Activated B cell treated with CpG ODN at 0.5 μM for 24 hours (primary cell): ENCODE results near the gene UBXN10. TPM values are rescaled to one million over a fixed set of nuclear protein-coding genes. Genes with fewer than 3 reads are reported as not detected.

Experiments
- ATAC-seq: fragments of 200-7000 bp; cut with Tn5 transposase; one replicate; pipeline ENCODE4 v1.10.0; 2021; ENCODE audit warnings: low read depth, mild to moderate bottlenecking, moderate library complexity
- CTCF ChIA-PET: fragments of 350-600 bp; sonication (Branson Sonifier 250); formaldehyde crosslinking; loops from one replicate; lab custom pipeline; 2021; ENCODE audit warnings: antibody characterized with exemption; lab: Charles Lee
- POLR2A ChIA-PET: fragments of 350-600 bp; sonication (Branson Sonifier 250); formaldehyde crosslinking; loops from one replicate; lab custom pipeline; 2021; ENCODE audit warnings: antibody characterized with exemption; lab: Charles Lee
- DNase-seq: peaks from one replicate; pipeline ENCODE4 v3.0.0; 2022
- H3K27ac Mint-ChIP-seq: one replicate; pipeline ENCODE4 v1.8.0; 2020; ENCODE audit warnings: mixed read lengths
- H3K27me3 Mint-ChIP-seq: one replicate; pipeline ENCODE4 v1.8.0; 2021; ENCODE audit warnings: mixed read lengths
- H3K36me3 Mint-ChIP-seq: one replicate; pipeline ENCODE4 v1.8.0; 2021; ENCODE audit warnings: low read depth, mixed read lengths
- H3K4me1 Mint-ChIP-seq: one replicate; pipeline ENCODE4 v1.8.0; 2021; ENCODE audit warnings: mixed read lengths
- H3K4me3 Mint-ChIP-seq: one replicate; pipeline ENCODE4 v1.8.0; 2020; ENCODE audit warnings: mild to moderate bottlenecking, mixed read lengths
- H3K9me3 Mint-ChIP-seq: one replicate; pipeline ENCODE4 v1.8.0; 2020; ENCODE audit warnings: mixed read lengths
- CTCF ChIP-seq: fragments of 200-600 bp; IDR thresholded peaks from one replicate; pipeline ENCODE4 v1.8.0; 2022; ENCODE audit warnings: antibody characterized with exemption, mild to moderate bottlenecking
- intact Hi-C: fragments of 100-400 bp; cut with micrococcal nuclease; formaldehyde crosslinking; loops from one replicate; pipeline ENCODE4 v1.15.1; 2024
- total RNA-seq: library from RNA; stranded (reverse); gene quantifications from 2 replicates; pipeline ENCODE4 v1.2.3, GENCODE V29; 2022

The UBXN10 gene
- total RNA-seq, 1 donor from 2014 or later, result 0.04 TPM

DNA sequence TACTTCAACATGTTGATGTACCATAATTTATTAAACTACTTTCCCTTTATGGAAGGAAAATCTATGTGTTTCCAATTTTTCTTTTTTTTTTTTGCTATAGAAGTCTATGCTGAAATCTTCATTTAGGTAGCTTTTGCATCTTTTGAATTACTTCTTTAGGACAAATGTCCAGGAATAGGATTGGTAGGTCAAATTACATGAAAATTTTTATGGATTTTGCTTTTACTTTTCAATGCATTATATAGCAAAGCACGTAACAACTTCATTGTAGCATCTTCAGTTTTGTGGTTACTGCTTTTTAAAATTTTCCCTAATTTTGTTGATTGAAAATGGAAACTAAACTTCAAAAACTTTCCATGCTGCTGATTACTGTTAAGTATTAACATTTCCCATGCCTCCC lies 12.4 kb downstream of the UBXN10 start:
- no peak for ATAC-seq
- POLR2A ChIA-PET, result no interaction called here
- CTCF ChIA-PET, result no interaction called here
- Mint-ChIP-seq H3K9me3 (no peaks in the 10 kb centered on the region), H3K27ac (no peak overlapping the region), H3K36me3 (no peaks in the 10 kb centered on the region), H3K4me1 (peaks cover 7% of the 10 kb centered on the region), H3K27me3 (peaks cover 33% of the 10 kb centered on the region), H3K4me3 (no peak overlapping the region)
- intact Hi-C loops, result no loop called here
- TF ChIP-seq CTCF, result no peak
- no peak for DNase-seq

DNA sequence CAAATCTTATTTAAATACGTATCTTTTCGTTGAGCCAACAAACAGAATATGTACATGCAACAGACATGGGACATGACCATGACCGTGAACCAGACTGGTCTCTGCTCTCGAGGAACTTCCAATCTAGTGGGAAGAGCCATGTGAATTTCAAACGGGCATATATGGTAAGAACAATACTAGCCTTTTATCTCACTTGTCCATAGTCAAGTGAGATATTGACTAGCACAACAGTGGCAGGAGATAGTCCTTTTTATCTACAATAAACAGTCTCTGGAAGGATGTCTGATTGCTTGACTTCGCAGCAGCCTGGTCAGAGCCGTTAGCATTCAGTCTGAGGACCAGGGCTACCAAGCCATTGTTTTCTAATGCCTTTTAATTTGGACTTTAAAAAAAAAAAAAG lies 13.0 kb downstream of the UBXN10 start:
- H3K9me3 Mint-ChIP-seq, result no peaks in the 10 kb centered on the region
- ChIA-PET POLR2A (no interaction called here), CTCF (no interaction called here)
- no peak for TF ChIP-seq CTCF
- no peak overlapping the region for H3K4me3 Mint-ChIP-seq
- intact Hi-C loops, result no loop called here
- peaks cover 39% of the 10 kb centered on the region for H3K27me3 Mint-ChIP-seq
- DNase-seq, result no peak
- no peak for ATAC-seq
- peaks cover 7% of the 10 kb centered on the region for H3K4me1 Mint-ChIP-seq
- no peak overlapping the region for H3K27ac Mint-ChIP-seq
- no peaks in the 10 kb centered on the region for H3K36me3 Mint-ChIP-seq

GRCh38 chr1:20199403-20199802 lies 13.5 kb downstream of the UBXN10 start:
- H3K27ac Mint-ChIP-seq, result no peak overlapping the region
- H3K9me3 Mint-ChIP-seq, result no peaks in the 10 kb centered on the region
- no peak overlapping the region for H3K4me3 Mint-ChIP-seq
- no peak for ATAC-seq
- ChIA-PET CTCF (interaction anchor here (0.6 kb wide), 1 partner anchor 282 kb away, joined by 3 read pairs; no protein-coding TSS in a partner anchor), POLR2A (no interaction called here)
- no peak for DNase-seq
- H3K4me1 Mint-ChIP-seq, result peaks cover 7% of the 10 kb centered on the region
- no peak for TF ChIP-seq CTCF
- peaks cover 39% of the 10 kb centered on the region for H3K27me3 Mint-ChIP-seq
- H3K36me3 Mint-ChIP-seq, result no peaks in the 10 kb centered on the region
- intact Hi-C loops, result no loop called here

DNA sequence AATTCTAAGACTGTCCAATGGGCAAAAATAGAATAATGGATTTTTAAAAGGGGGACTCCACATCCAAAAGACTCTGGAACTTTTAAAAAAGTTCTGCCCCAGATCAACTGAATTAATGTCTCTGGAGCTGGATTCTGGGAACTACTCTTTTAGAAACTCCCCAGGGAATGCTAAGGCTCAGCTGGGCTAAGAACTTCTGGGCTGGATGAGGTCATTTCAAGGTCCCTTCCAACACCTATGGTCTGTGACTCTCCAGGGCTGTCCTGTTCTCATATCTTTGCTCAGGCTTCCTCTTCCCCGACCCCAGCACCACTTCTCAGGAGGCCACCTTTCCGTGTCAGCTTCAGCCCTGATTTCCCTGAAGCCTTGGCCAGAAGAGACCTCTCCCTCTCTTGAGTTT lies 13.9 kb downstream of the UBXN10 start:
- Mint-ChIP-seq H3K9me3 (no peaks in the 10 kb centered on the region), H3K4me1 (peaks cover 5% of the 10 kb centered on the region), H3K27ac (no peak overlapping the region), H3K27me3 (peaks cover 39% of the 10 kb centered on the region), H3K36me3 (no peaks in the 10 kb centered on the region), H3K4me3 (no peak overlapping the region)
- DNase-seq (no peak), ATAC-seq (no peak)
- intact Hi-C loops, result no loop called here
- TF ChIP-seq CTCF, result no peak
- POLR2A ChIA-PET, result no interaction called here
- CTCF ChIA-PET, result interaction anchor here (0.6 kb wide), 1 partner anchor 282 kb away, joined by 3 read pairs; no protein-coding TSS in a partner anchor

- no peak overlapping the region for H3K27ac Mint-ChIP-seq
- DNase-seq, result no peak
- no peak for ATAC-seq
- intact Hi-C loops, result no loop called here
- H3K36me3 Mint-ChIP-seq, result no peaks in the 10 kb centered on the region
- H3K9me3 Mint-ChIP-seq, result no peaks in the 10 kb centered on the region
- TF ChIP-seq CTCF, result no peak
- H3K27me3 Mint-ChIP-seq, result peaks cover 33% of the 10 kb centered on the region
- POLR2A ChIA-PET, result no interaction called here
- CTCF ChIA-PET, result no interaction called here
- no peaks in the 10 kb centered on the region for H3K4me1 Mint-ChIP-seq
- no peak overlapping the region for H3K4me3 Mint-ChIP-seq
Observed at GRCh38 chr1:20200966-20201365, 15.1 kb downstream of the UBXN10 start.
